GOT3 (cell line): Measurements from ENCODE around the gene UVSSA.

Experiments used
- DNase-seq: peaks from one replicate; lab custom pipeline; 2025; ENCODE audit warnings: mixed read lengths; lab: John Stamatoyannopoulos, UW

The UVSSA gene

GRCh38 chr4:1346781-1347409, at the start of gene UVSSA:
UVSSA (plus strand) TSS chr4:1347208; CDS start chr4:1348092, 884 bp downstream.
- DNase-seq, result peak; percentile 99

- DNase-seq, result no peak
Observed at GRCh38 chr4:1297456-1298325, 49.3 kb upstream of the UVSSA start.

- DNase-seq, result no peak
Observed at GRCh38 chr4:1298461-1298860, 48.5 kb upstream of the UVSSA start.

- DNase-seq, result no peak
Observed at GRCh38 chr4:1299301-1299860, 47.6 kb upstream of the UVSSA start.

- DNase-seq, result no peak
Observed at GRCh38 chr4:1300466-1301455, 46.2 kb upstream of the UVSSA start.

- no peak for DNase-seq
Observed at GRCh38 chr4:1302159-1302558, 44.8 kb upstream of the UVSSA start.

GRCh38 chr4:1305261-1305711, 41.7 kb upstream of the UVSSA start:
- no peak for DNase-seq

- DNase-seq, result no peak
Observed at GRCh38 chr4:1305781-1306455, 41.1 kb upstream of the UVSSA start.

GRCh38 chr4:1307951-1308735, 38.9 kb upstream of the UVSSA start:
- no peak for DNase-seq

GRCh38 chr4:1309261-1310010, 37.6 kb upstream of the UVSSA start:
- peak; percentile 64 for DNase-seq

- no peak for DNase-seq
Observed at GRCh38 chr4:1310031-1310795, 36.8 kb upstream of the UVSSA start.

GRCh38 chr4:1310796-1311631, 36.0 kb upstream of the UVSSA start:
- no peak for DNase-seq

GRCh38 chr4:1312821-1313640, 34.0 kb upstream of the UVSSA start:
- no peak for DNase-seq

- no peak for DNase-seq
Observed at GRCh38 chr4:1315306-1315705, 31.7 kb upstream of the UVSSA start.

GRCh38 chr4:1315836-1316536, 31.0 kb upstream of the UVSSA start:
- no peak for DNase-seq

- DNase-seq, result no peak
Observed at GRCh38 chr4:1316537-1317168, 30.4 kb upstream of the UVSSA start.
